A549 treated with CpdA at 1 μM for 4 hours (cell line): ENCODE data around the gene SMC3. TPM values are rescaled to one million over a fixed set of nuclear protein-coding genes. Genes with fewer than 3 reads are reported as not detected.

Experiments
- total RNA-seq: library from RNA; stranded (reverse); fragments of 200-300 nt; extraction: Qiagen RNA extraction; gene quantifications from 5 replicates; pipeline ENCODE4 v1.2.3, GENCODE V29; 2022; ENCODE audit warnings: low read depth

The SMC3 gene
- total RNA-seq: 41.7 to 71.7 TPM (median 48.6 TPM) in 5 replicates

GRCh38 chr10:110567201-110568054, at the start of gene SMC3:
SMC3 (plus strand) TSS chr10:110567695; CDS start chr10:110567817, 122 bp downstream.

GRCh38 chr10:110643653-110644597, 76.4 kb downstream of the SMC3 start, which contains the start of gene RBM20:
RBM20 (plus strand) TSS chr10:110644336; CDS start chr10:110644455, 119 bp downstream.

Other genes starting within 250 kb of the SMC3 start
- 81.9 to 134 TPM (median 104 TPM) in 5 replicates for gene DUSP5, start 69.8 kb upstream of the SMC3 start, total RNA-seq
- gene RBM20, start 76.6 kb downstream of the SMC3 start, total RNA-seq: 1.1 to 1.8 TPM (median 1.4 TPM) in 5 replicates